ENCODE results near the gene THBS2.

The THBS2 gene

GRCh38 chr6:169230946-169231789, 22.5 kb downstream of the THBS2 start:
- Histone ChIP-seq H3K27ac (ENCODE audit: poor library complexity, severe bottlenecking) (no peak overlapping the region), H3K4me3 (ENCODE audit: severe bottlenecking) (no peak overlapping the region), H3K4me1 (ENCODE audit: insufficient read depth, poor library complexity, severe bottlenecking) (no peaks in the 10 kb centered on the region), H3K36me3 (ENCODE audit: low read depth) (no peaks in the 10 kb centered on the region), H3K9me3 (ENCODE audit: severe bottlenecking) (no peaks in the 10 kb centered on the region), H3K27me3 (ENCODE audit: insufficient read depth, poor library complexity, severe bottlenecking) (no peaks in the 10 kb centered on the region)
- ATAC-seq (ENCODE audit: low read depth) (no peak), DNase-seq (ENCODE audit: low spot score) (no peak)
- no peak for TF ChIP-seq CTCF (IDR thresholded peaks at IDR 0.05; ENCODE audit: poor library complexity, severe bottlenecking)

GRCh38 chr6:169230322-169230665, 23.4 kb downstream of the THBS2 start:
- no peaks in the 10 kb centered on the region for H3K9me3 ChIP-seq (ENCODE audit: severe bottlenecking)
- DNase-seq (ENCODE audit: low spot score): no peak
- no peak for TF ChIP-seq CTCF (IDR thresholded peaks at IDR 0.05; ENCODE audit: poor library complexity, severe bottlenecking)
- H3K27me3 ChIP-seq (ENCODE audit: insufficient read depth, poor library complexity, severe bottlenecking): no peaks in the 10 kb centered on the region
- H3K36me3 ChIP-seq (ENCODE audit: low read depth): no peaks in the 10 kb centered on the region
- no peak overlapping the region for H3K4me3 ChIP-seq (ENCODE audit: severe bottlenecking)
- no peak for ATAC-seq (ENCODE audit: low read depth)
- H3K4me1 ChIP-seq (ENCODE audit: insufficient read depth, poor library complexity, severe bottlenecking): no peaks in the 10 kb centered on the region
- H3K27ac ChIP-seq (ENCODE audit: poor library complexity, severe bottlenecking): no peak overlapping the region

- ATAC-seq (ENCODE audit: low read depth) (no peak), DNase-seq (ENCODE audit: low spot score) (no peak)
- no peaks in the 10 kb centered on the region for H3K9me3 ChIP-seq (ENCODE audit: severe bottlenecking)
- no peak for TF ChIP-seq CTCF (IDR thresholded peaks at IDR 0.05; ENCODE audit: poor library complexity, severe bottlenecking)
- no peak overlapping the region for H3K4me3 ChIP-seq (ENCODE audit: severe bottlenecking)
- H3K4me1 ChIP-seq (ENCODE audit: insufficient read depth, poor library complexity, severe bottlenecking): no peaks in the 10 kb centered on the region
- no peak overlapping the region for H3K27ac ChIP-seq (ENCODE audit: poor library complexity, severe bottlenecking)
- no peaks in the 10 kb centered on the region for H3K27me3 ChIP-seq (ENCODE audit: insufficient read depth, poor library complexity, severe bottlenecking)
- H3K36me3 ChIP-seq (ENCODE audit: low read depth): no peaks in the 10 kb centered on the region
These were observed 23.9 kb downstream of the THBS2 start for GRCh38 chr6:169229615-169230321.

GRCh38 chr6:169227116-169227515, 26.5 kb downstream of the THBS2 start:
- Histone ChIP-seq H3K27ac (ENCODE audit: poor library complexity, severe bottlenecking) (no peak overlapping the region), H3K4me3 (ENCODE audit: severe bottlenecking) (no peak overlapping the region), H3K36me3 (ENCODE audit: low read depth) (no peaks in the 10 kb centered on the region), H3K27me3 (ENCODE audit: insufficient read depth, poor library complexity, severe bottlenecking) (no peaks in the 10 kb centered on the region), H3K4me1 (ENCODE audit: insufficient read depth, poor library complexity, severe bottlenecking) (peaks cover 6% of the 10 kb centered on the region), H3K9me3 (ENCODE audit: severe bottlenecking) (no peaks in the 10 kb centered on the region)
- TF ChIP-seq CTCF (IDR thresholded peaks at IDR 0.05; ENCODE audit: poor library complexity, severe bottlenecking): no peak
- DNase-seq (ENCODE audit: low spot score) (no peak), ATAC-seq (ENCODE audit: low read depth) (no peak)

- no peak for TF ChIP-seq CTCF (IDR thresholded peaks at IDR 0.05; ENCODE audit: poor library complexity, severe bottlenecking)
- no peaks in the 10 kb centered on the region for H3K9me3 ChIP-seq (ENCODE audit: severe bottlenecking)
- ATAC-seq (ENCODE audit: low read depth): no peak
- no peak overlapping the region for H3K4me3 ChIP-seq (ENCODE audit: severe bottlenecking)
- no peaks in the 10 kb centered on the region for H3K27me3 ChIP-seq (ENCODE audit: insufficient read depth, poor library complexity, severe bottlenecking)
- H3K4me1 ChIP-seq (ENCODE audit: insufficient read depth, poor library complexity, severe bottlenecking): peaks cover 6% of the 10 kb centered on the region
- DNase-seq (ENCODE audit: low spot score): no peak
- no peaks in the 10 kb centered on the region for H3K36me3 ChIP-seq (ENCODE audit: low read depth)
- no peak overlapping the region for H3K27ac ChIP-seq (ENCODE audit: poor library complexity, severe bottlenecking)
These were observed 27.8 kb downstream of the THBS2 start for GRCh38 chr6:169225887-169226286.

Data from RWPE2 (cell line).